GM12865 (cell line): Measurements from ENCODE around the gene EDIL3.
"Not testable (repeated sequence)": the region's sequence is repeated elsewhere in the genome, so short reads cannot be mapped to it uniquely, and the experiment has no call there.

Experiments
- DNase-seq: peaks from one replicate; pipeline ENCODE4 v3.0.0; 2010; ENCODE audit warnings: low read depth
- H3K4me3 ChIP-seq: 2 replicates; pipeline ENCODE4 v1.5.1; 2011; ENCODE audit warnings: mild to moderate bottlenecking, low read depth, low read length, control low read depth
- TF ChIP-seq, protein P1 (sequence below): IDR thresholded peaks from 2 replicates; pipeline ENCODE4 v1.5.1; 2011; ENCODE audit warnings: low read length, control low read depth, low read depth, inconsistent platforms; ENCODE audit not compliant: insufficient read depth; ENCODE audit errors: missing control alignments

EDIL3 gene

DNA sequence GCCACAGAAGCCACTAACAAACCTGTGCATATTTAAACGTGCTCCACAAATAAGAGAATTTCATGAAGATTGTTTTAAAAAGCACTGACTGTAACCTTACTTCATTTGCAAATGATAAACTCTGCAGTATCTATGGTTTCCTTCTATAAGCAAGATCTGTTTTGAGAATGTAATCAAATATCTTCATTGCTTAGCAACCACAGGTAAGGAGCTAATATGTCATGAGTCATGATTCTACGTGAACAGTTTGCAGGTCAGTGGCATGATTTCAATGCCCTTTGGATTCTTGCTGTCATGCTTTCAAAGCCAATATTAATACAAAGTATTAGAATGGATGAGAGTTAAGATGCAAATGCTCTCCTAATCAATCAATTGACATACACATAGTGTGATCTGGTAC, 325.0 kb downstream of the EDIL3 start:
- no peak overlapping the region for H3K4me3 ChIP-seq
- TF ChIP-seq, protein P1, sequence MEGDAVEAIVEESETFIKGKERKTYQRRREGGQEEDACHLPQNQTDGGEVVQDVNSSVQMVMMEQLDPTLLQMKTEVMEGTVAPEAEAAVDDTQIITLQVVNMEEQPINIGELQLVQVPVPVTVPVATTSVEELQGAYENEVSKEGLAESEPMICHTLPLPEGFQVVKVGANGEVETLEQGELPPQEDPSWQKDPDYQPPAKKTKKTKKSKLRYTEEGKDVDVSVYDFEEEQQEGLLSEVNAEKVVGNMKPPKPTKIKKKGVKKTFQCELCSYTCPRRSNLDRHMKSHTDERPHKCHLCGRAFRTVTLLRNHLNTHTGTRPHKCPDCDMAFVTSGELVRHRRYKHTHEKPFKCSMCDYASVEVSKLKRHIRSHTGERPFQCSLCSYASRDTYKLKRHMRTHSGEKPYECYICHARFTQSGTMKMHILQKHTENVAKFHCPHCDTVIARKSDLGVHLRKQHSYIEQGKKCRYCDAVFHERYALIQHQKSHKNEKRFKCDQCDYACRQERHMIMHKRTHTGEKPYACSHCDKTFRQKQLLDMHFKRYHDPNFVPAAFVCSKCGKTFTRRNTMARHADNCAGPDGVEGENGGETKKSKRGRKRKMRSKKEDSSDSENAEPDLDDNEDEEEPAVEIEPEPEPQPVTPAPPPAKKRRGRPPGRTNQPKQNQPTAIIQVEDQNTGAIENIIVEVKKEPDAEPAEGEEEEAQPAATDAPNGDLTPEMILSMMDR: no peak
- no peak for DNase-seq

- TF ChIP-seq, protein P1: no peak
- no peak overlapping the region for H3K4me3 ChIP-seq
- no peak for DNase-seq
Measured at GRCh38 chr5:84058561-84058960, 326.1 kb downstream of the EDIL3 start.

DNA sequence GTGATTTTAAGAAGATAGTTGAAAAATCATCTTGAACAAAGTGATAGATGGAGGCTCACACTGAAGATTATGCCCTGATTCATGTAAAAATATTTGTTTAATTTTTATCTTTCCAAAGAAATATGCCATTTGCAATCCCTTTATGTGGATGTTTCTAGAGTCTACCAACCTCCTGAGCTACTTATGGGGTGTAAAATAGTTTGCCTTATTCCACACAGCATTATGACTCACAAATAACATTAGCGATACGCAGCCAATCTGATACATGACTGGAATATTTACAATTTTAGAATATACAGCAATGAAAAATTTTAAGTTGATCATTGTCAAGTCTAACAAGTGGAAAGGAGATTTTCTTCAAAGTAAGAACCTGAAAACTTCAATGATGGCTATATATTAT, 327.5 kb downstream of the EDIL3 start:
- H3K4me3 ChIP-seq: no peak overlapping the region
- DNase-seq: no peak
- TF ChIP-seq, protein P1: no peak

- H3K4me3 ChIP-seq: no peak overlapping the region
- no peak for DNase-seq
- TF ChIP-seq, protein P1: no peak
Measured at GRCh38 chr5:84045964-84046363, 338.7 kb downstream of the EDIL3 start.

GRCh38 chr5:84036842-84037241, 347.8 kb downstream of the EDIL3 start:
- no peak overlapping the region for H3K4me3 ChIP-seq
- no peak for DNase-seq

GRCh38 chr5:84032324-84032723, 352.4 kb downstream of the EDIL3 start:
- DNase-seq: no peak
- TF ChIP-seq, protein P1: no peak
- no peak overlapping the region for H3K4me3 ChIP-seq

More at GRCh38 chr5:84036842-84037241, 347.8 kb downstream of the EDIL3 start:
- TF ChIP-seq, protein P1: no peak

DNA sequence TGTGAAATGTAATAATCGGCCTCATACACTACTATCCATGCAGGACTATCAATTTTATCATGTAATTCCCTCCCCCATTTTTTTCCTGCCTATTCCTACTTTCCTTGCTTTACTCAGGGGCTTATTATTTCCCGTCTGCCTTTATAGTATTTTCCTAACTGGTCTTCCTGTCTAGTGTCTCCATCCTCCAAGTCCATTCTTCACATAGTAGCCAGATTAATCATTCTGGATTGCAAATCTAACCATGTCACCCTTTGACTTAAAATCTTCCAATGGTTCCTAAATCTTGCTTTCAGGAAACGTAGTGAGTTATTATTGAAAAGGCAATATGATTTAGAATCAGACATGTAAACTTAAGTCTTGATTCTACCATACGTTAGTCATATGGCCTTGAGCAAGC, 356.6 kb downstream of the EDIL3 start:
- no peak overlapping the region for H3K4me3 ChIP-seq
- no peak for DNase-seq
- TF ChIP-seq, protein P1: no peak

GRCh38 chr5:84018521-84018920, 366.2 kb downstream of the EDIL3 start:
- H3K4me3 ChIP-seq, DNase-seq: not testable (repeated sequence)
